AG09309 (cell line): ENCODE data around the gene CCDC92.

ENCODE experiments used
- DNase-seq: peaks from one replicate; pipeline ENCODE4 v3.0.0-alpha.2; 2010; ENCODE audit warnings: low read depth
- H3K4me3 ChIP-seq: 2 replicates; pipeline ENCODE4 v1.5.1; 2011; ENCODE audit warnings: mild to moderate bottlenecking, low read depth, low read length, moderate library complexity; ENCODE audit not compliant: control insufficient read depth
- TF ChIP-seq, protein P1 (sequence below): IDR thresholded peaks from 2 replicates; pipeline ENCODE4 v1.5.1; 2011; ENCODE audit warnings: mild to moderate bottlenecking, low read depth, low read length, inconsistent platforms; ENCODE audit not compliant: insufficient read depth, control insufficient read depth; ENCODE audit errors: missing control alignments

CCDC92 gene

DNA sequence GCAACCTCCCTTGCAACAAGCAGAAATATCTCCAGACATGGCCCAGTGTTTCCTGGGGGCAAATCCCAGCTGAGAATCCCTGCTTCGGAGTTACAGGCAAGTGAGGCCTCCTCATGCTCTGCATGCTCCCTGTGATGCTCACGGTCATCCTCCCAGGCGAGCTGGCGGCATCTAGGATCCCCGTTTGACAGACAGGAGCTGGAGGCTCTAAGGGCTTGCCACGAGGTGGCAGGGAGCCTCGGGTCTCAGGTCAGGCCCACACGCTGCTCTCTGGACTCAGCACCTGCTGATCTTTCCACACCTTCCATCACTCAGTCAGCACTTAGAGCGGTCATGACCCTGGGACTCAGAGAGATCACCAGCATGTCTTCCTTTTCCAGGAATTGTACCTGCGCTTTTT, 79.8 kb downstream of the CCDC92 start:
- no peak overlapping the region for H3K4me3 ChIP-seq
- TF ChIP-seq, protein P1, sequence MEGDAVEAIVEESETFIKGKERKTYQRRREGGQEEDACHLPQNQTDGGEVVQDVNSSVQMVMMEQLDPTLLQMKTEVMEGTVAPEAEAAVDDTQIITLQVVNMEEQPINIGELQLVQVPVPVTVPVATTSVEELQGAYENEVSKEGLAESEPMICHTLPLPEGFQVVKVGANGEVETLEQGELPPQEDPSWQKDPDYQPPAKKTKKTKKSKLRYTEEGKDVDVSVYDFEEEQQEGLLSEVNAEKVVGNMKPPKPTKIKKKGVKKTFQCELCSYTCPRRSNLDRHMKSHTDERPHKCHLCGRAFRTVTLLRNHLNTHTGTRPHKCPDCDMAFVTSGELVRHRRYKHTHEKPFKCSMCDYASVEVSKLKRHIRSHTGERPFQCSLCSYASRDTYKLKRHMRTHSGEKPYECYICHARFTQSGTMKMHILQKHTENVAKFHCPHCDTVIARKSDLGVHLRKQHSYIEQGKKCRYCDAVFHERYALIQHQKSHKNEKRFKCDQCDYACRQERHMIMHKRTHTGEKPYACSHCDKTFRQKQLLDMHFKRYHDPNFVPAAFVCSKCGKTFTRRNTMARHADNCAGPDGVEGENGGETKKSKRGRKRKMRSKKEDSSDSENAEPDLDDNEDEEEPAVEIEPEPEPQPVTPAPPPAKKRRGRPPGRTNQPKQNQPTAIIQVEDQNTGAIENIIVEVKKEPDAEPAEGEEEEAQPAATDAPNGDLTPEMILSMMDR: no peak
- no peak for DNase-seq

- TF ChIP-seq, protein P1: no peak
These were observed 80.5 kb downstream of the CCDC92 start for GRCh38 chr12:123892180-123892559.

GRCh38 chr12:123891516-123892179, 81.0 kb downstream of the CCDC92 start:
- TF ChIP-seq, protein P1: no peak
- DNase-seq: no peak
- no peak overlapping the region for H3K4me3 ChIP-seq

More at GRCh38 chr12:123892180-123892559, 80.5 kb downstream of the CCDC92 start:
- DNase-seq: no peak
- H3K4me3 ChIP-seq: no peak overlapping the region

DNA sequence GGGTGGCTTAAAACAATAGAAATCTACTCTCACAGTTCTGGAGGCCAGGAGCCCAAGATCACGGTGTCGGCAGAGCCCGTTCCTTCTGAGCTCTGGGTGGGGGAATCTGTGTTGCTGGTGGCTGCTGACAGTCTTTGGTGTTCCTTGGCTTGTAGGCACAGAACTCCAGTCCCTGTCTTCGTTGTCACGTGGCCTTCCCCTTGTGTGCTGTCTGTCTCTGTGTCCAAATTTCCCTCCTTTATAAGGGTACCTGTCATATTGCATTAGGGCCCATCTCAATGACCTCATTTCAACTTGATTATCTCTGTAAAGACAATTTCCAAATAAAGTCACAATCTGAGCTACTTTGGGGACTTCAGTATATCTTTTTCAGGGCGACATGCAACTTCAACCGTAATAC, 81.6 kb downstream of the CCDC92 start:
- H3K4me3 ChIP-seq: no peak overlapping the region
- TF ChIP-seq, protein P1: no peak
- no peak for DNase-seq

GRCh38 chr12:123890536-123890902, 82.1 kb downstream of the CCDC92 start:
- TF ChIP-seq, protein P1: no peak
- no peak for DNase-seq
- no peak overlapping the region for H3K4me3 ChIP-seq

GRCh38 chr12:123889848-123890535, 82.6 kb downstream of the CCDC92 start:
- no peak overlapping the region for H3K4me3 ChIP-seq
- TF ChIP-seq, protein P1: no peak
- DNase-seq: no peak
